Measurements from ENCODE around the gene TMCO1.
"Not testable (repeated sequence)": the region's sequence is repeated elsewhere in the genome, so short reads cannot be mapped to it uniquely, and the experiment has no call there.

DNA sequence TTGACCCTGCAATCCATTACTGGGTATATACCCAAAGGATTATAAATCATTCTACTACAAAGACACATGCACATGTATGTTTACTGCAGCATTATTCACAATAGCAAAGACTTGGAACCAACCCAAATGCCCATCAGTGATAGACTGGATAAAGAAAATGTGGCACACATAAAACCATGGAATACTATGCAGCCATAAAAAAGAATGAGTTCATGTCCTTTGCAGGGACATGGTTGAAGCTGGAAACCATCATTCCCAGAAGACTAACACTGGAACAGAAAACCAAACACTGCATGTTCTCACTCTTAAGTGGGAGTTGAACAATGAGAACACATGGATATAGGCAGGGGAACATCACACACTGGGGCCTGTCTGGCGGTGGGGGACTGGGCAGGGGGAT, 35.8 kb upstream of the TMCO1 start:
- TF ChIP-seq MXI1 (IDR thresholded peaks at IDR 0.05; ENCODE audit: low read depth, low read length); TAF1 (IDR thresholded peaks at IDR 0.05; ENCODE audit: borderline replicate concordance, low read depth, low read length); POLR2AphosphoS5 (IDR thresholded peaks at IDR 0.05; ENCODE audit: low read depth, low read length); USF2 (IDR thresholded peaks at IDR 0.05; ENCODE audit: borderline replicate concordance, low read depth, low read length); RAD21 (IDR thresholded peaks at IDR 0.05; ENCODE audit: low read length); RFX5 (IDR thresholded peaks at IDR 0.05; ENCODE audit: low read length): not testable (repeated sequence)
- TF ChIP-seq, protein P1, sequence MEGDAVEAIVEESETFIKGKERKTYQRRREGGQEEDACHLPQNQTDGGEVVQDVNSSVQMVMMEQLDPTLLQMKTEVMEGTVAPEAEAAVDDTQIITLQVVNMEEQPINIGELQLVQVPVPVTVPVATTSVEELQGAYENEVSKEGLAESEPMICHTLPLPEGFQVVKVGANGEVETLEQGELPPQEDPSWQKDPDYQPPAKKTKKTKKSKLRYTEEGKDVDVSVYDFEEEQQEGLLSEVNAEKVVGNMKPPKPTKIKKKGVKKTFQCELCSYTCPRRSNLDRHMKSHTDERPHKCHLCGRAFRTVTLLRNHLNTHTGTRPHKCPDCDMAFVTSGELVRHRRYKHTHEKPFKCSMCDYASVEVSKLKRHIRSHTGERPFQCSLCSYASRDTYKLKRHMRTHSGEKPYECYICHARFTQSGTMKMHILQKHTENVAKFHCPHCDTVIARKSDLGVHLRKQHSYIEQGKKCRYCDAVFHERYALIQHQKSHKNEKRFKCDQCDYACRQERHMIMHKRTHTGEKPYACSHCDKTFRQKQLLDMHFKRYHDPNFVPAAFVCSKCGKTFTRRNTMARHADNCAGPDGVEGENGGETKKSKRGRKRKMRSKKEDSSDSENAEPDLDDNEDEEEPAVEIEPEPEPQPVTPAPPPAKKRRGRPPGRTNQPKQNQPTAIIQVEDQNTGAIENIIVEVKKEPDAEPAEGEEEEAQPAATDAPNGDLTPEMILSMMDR (IDR thresholded peaks at IDR 0.05), result not testable (repeated sequence)

All from SK-N-SH (cell line).